H9 (cell line): ENCODE data around the gene ZNF280A. TPM values are rescaled to one million over a fixed set of nuclear protein-coding genes. Genes with fewer than 3 reads are reported as not detected.

Source experiments
- DNase-seq: peaks from one replicate; pipeline ENCODE4 v3.0.0-alpha.2; 2017
- H2AFZ ChIP-seq: one replicate; pipeline ENCODE4 v1.6.1; 2013; ENCODE audit warnings: mild to moderate bottlenecking, low read length, control low read depth, moderate library complexity
- H2AK5ac ChIP-seq: 2 replicates; pipeline ENCODE4 v1.6.1; 2013; ENCODE audit warnings: low read length, control low read depth, mixed read lengths; ENCODE audit not compliant: insufficient read length
- H2BK120ac ChIP-seq: one replicate; pipeline ENCODE4 v1.6.1; 2013; ENCODE audit warnings: low read depth, mild to moderate bottlenecking, low read length, control low read depth, inconsistent platforms; ENCODE audit not compliant: poor library complexity, severe bottlenecking
- H2BK12ac ChIP-seq: 2 replicates; pipeline ENCODE4 v1.6.1; 2013; ENCODE audit warnings: low read length, control low read depth, mixed read lengths, low read depth; ENCODE audit not compliant: insufficient read length
- H2BK15ac ChIP-seq: 2 replicates; pipeline ENCODE4 v1.6.1; 2013; ENCODE audit warnings: low read depth, low read length, control low read depth
- H2BK20ac ChIP-seq: one replicate; pipeline ENCODE4 v1.6.1; 2013; ENCODE audit warnings: low read depth, mild to moderate bottlenecking, low read length, control low read depth, inconsistent platforms; ENCODE audit not compliant: poor library complexity, severe bottlenecking
- H2BK5ac ChIP-seq: 2 replicates; pipeline ENCODE4 v1.6.1; 2013; ENCODE audit warnings: low read length, control low read depth, mixed read lengths; ENCODE audit not compliant: insufficient read length
- H3K14ac ChIP-seq: 2 replicates; pipeline ENCODE4 v1.6.1; 2013; ENCODE audit warnings: low read length, control low read depth; ENCODE audit not compliant: insufficient read depth
- H3K18ac ChIP-seq: 2 replicates; pipeline ENCODE4 v1.6.1; 2013; ENCODE audit warnings: low read depth, mild to moderate bottlenecking, mixed read lengths, low read length, control low read depth; ENCODE audit not compliant: insufficient read length
- H3K23ac ChIP-seq: 2 replicates; pipeline ENCODE4 v1.6.1; 2013; ENCODE audit warnings: low read length, control low read depth, mixed read lengths, low read depth; ENCODE audit not compliant: insufficient read length
- H3K23me2 ChIP-seq: 2 replicates; pipeline ENCODE4 v1.6.1; 2013; ENCODE audit warnings: low read depth, mild to moderate bottlenecking, mixed read lengths, low read length, control low read depth; ENCODE audit not compliant: insufficient read length, poor library complexity, severe bottlenecking
- H3K27ac ChIP-seq: 2 replicates; pipeline ENCODE4 v1.5.1; 2013; ENCODE audit warnings: low read length, control low read depth, mixed read lengths, low read depth; ENCODE audit not compliant: insufficient read length
- H3K27me3 ChIP-seq: 2 replicates; pipeline ENCODE4 v1.6.1; 2013; ENCODE audit warnings: low read length, control low read depth, inconsistent platforms; ENCODE audit not compliant: insufficient read depth
- H3K4ac ChIP-seq: 2 replicates; pipeline ENCODE4 v1.6.1; 2013; ENCODE audit warnings: low read depth, mild to moderate bottlenecking, control low read depth, inconsistent platforms, low read length, moderate library complexity
- H3K4me1 ChIP-seq: 2 replicates; pipeline ENCODE4 v1.6.1; 2013; ENCODE audit warnings: low read length, control low read depth, inconsistent platforms; ENCODE audit not compliant: insufficient read depth
- H3K4me2 ChIP-seq: 2 replicates; pipeline ENCODE4 v1.6.1; 2013; ENCODE audit warnings: low read length, control low read depth, mixed read lengths; ENCODE audit not compliant: insufficient read length, insufficient read depth
- H3K56ac ChIP-seq: 2 replicates; pipeline ENCODE4 v1.6.1; 2013; ENCODE audit warnings: low read depth, mild to moderate bottlenecking, mixed read lengths, low read length, control low read depth; ENCODE audit not compliant: insufficient read length
- H3K79me1 ChIP-seq: 2 replicates; pipeline ENCODE4 v1.6.1; 2013; ENCODE audit warnings: low read depth, mild to moderate bottlenecking, moderate library complexity, low read length, control low read depth, inconsistent platforms; ENCODE audit not compliant: insufficient read depth, poor library complexity, severe bottlenecking
- H3K79me2 ChIP-seq: 2 replicates; pipeline ENCODE4 v1.6.1; 2013; ENCODE audit warnings: low read length, control low read depth, inconsistent platforms; ENCODE audit not compliant: insufficient read depth
- H3K9ac ChIP-seq: 2 replicates; pipeline ENCODE4 v1.6.1; 2013; ENCODE audit warnings: low read length, control low read depth, mixed read lengths; ENCODE audit not compliant: insufficient read length; ENCODE audit errors: extremely low read depth
- H3K9me3 ChIP-seq: one replicate; pipeline ENCODE4 v1.6.1; 2013; ENCODE audit warnings: low read depth, low read length, inconsistent platforms; ENCODE audit not compliant: control insufficient read depth
- H3T11ph ChIP-seq: one replicate; pipeline ENCODE4 v1.6.1; 2013; ENCODE audit warnings: mild to moderate bottlenecking, low read length, control low read depth, inconsistent platforms
- H4K20me1 ChIP-seq: one replicate; pipeline ENCODE4 v1.6.1; 2013; ENCODE audit not compliant: control insufficient read depth, insufficient read length, insufficient read depth
- H4K5ac ChIP-seq: 2 replicates; pipeline ENCODE4 v1.6.1; 2013; ENCODE audit warnings: low read depth, mild to moderate bottlenecking, mixed read lengths, low read length, control low read depth; ENCODE audit not compliant: insufficient read length
- H4K8ac ChIP-seq: replicated peaks from 2 replicates; pipeline ENCODE4 v1.6.1; 2013; ENCODE audit warnings: low read length, control low read depth, mixed read lengths, low read depth; ENCODE audit not compliant: insufficient read length
- H4K91ac ChIP-seq: 2 replicates; pipeline ENCODE4 v1.6.1; 2013; ENCODE audit warnings: low read depth, mild to moderate bottlenecking, moderate library complexity, mixed read lengths, low read length, control low read depth; ENCODE audit not compliant: insufficient read length
- H3K27ac Mint-ChIP-seq, 3 experiments: 2 replicates in 2 of 3; 3 replicates in 1 of 3; pipeline ENCODE4 v1.8.0; 2020 to 2021; ENCODE audit warnings: mixed read lengths in 3 of 3, mild to moderate bottlenecking in 1 of 3, moderate library complexity in 1 of 3
- H3K27me3 Mint-ChIP-seq: 2 replicates; pipeline ENCODE4 v1.8.0; 2021; ENCODE audit warnings: low read depth, mild to moderate bottlenecking, moderate library complexity, mixed read lengths
- H3K36me3 Mint-ChIP-seq, 3 experiments: 2 replicates in 2 of 3; 3 replicates in 1 of 3; pipeline ENCODE4 v1.8.0; 2020 to 2021; ENCODE audit warnings: low read depth in 3 of 3, mixed read lengths in 3 of 3; ENCODE audit not compliant: insufficient read depth in 1 of 3
- H3K4me1 Mint-ChIP-seq, 2 experiments: 2 replicates each; pipeline ENCODE4 v1.8.0; 2020; ENCODE audit warnings: mixed read lengths in 2 of 2
- H3K4me3 Mint-ChIP-seq, 2 experiments: 2 replicates in 1 of 2; 3 replicates in 1 of 2; pipeline ENCODE4 v1.8.0; 2020 to 2021; ENCODE audit warnings: mild to moderate bottlenecking in 2 of 2, mixed read lengths in 2 of 2, moderate library complexity in 1 of 2
- H3K9me3 Mint-ChIP-seq, 2 experiments: 2 replicates in 1 of 2; 3 replicates in 1 of 2; pipeline ENCODE4 v1.8.0; 2020; ENCODE audit warnings: mild to moderate bottlenecking in 2 of 2, mixed read lengths in 2 of 2, moderate library complexity in 1 of 2
- CTCF ChIP-seq: fragments of 200-600 bp; sonication (generic); conservative IDR thresholded peaks from 3 replicates; pipeline ENCODE4 v1.8.0; 2021; ENCODE audit warnings: antibody characterized with exemption, mild to moderate bottlenecking
- WGBS: extraction: QIAGEN DNeasy Blood & Tissue Kit; methylation state at CpG from one replicate; pipeline ENCODE4 v1.1.7; 2013; ENCODE audit warnings: missing lambda C conversion rate, low lambda C conversion rate, mixed read lengths; ENCODE audit not compliant: insufficient read length; ENCODE audit errors: extremely low coverage; 5-methylcytosine and 5-hydroxymethylcytosine counted together
- total RNA-seq: library from RNA; stranded (reverse); gene quantifications from 2 replicates; pipeline ENCODE4 v1.2.1, GENCODE V29; 2021

ZNF280A gene
- total RNA-seq, 1 experiment from 2014 or later = 0.13 TPM

GRCh38 chr22:22480940-22481339 is 39.1 kb downstream of the ZNF280A start:
- Histone ChIP-seq H3K18ac (no peak overlapping the region), H3K9ac (no peak overlapping the region), H3K14ac (no peak overlapping the region), H2BK20ac (no peak overlapping the region), H3K9me3 (no peaks in the 10 kb centered on the region), H3T11ph (no peak overlapping the region), H3K23me2 (no peaks in the 10 kb centered on the region), H3K79me1 (no peaks in the 10 kb centered on the region), H4K8ac (no peak overlapping the region), H3K4me1 (no peaks in the 10 kb centered on the region), H3K27me3 (no peaks in the 10 kb centered on the region; the same call in 1 of the 2 replicates), H4K91ac (no peak overlapping the region), H2BK120ac (no peak overlapping the region), H2BK5ac (no peak overlapping the region), H2AFZ (no peak overlapping the region), H3K56ac (no peak overlapping the region), H2BK12ac (no peak overlapping the region), H2AK5ac (no peak overlapping the region), H3K79me2 (no peaks in the 10 kb centered on the region), H3K4ac (no peak overlapping the region), H2BK15ac (no peak overlapping the region), H3K4me2 (no peak overlapping the region), H4K20me1 (no peaks in the 10 kb centered on the region), H3K23ac (no peak overlapping the region), H3K27ac (no peak overlapping the region), H4K5ac (no peak overlapping the region)
- TF ChIP-seq CTCF = no peak
- Mint-ChIP-seq H3K27ac (no peak overlapping the region), H3K36me3 (peaks cover 7 to 11% (median 10%) of the 10 kb centered on the region in 3 experiments; a peak in 4 of 7 replicates), H3K4me3 (no peak overlapping the region), H3K9me3 (no peaks in the 10 kb centered on the region), H3K4me1 (no peaks in the 10 kb centered on the region), H3K27me3 (peaks cover 71% of the 10 kb centered on the region)
- no CpG with 5 or more reads among the region's 2 CpGs for WGBS
- DNase-seq = no peak
